Nephron (organoid): Measurements from ENCODE around the gene RITA1.

ENCODE experiments used
- H3K27ac Mint-ChIP-seq, 3 experiments: 2 replicates each; pipeline ENCODE4 v1.8.0; 2020; ENCODE audit warnings: mixed read lengths in 3 of 3, mild to moderate bottlenecking in 2 of 3, moderate library complexity in 1 of 3
- H3K27me3 Mint-ChIP-seq: 2 replicates; pipeline ENCODE4 v1.8.0; 2021; ENCODE audit warnings: low read depth, mild to moderate bottlenecking, moderate library complexity, mixed read lengths
- H3K36me3 Mint-ChIP-seq: 2 replicates; pipeline ENCODE4 v1.8.0; 2020; ENCODE audit warnings: low read depth, mixed read lengths
- H3K4me1 Mint-ChIP-seq: 2 replicates; pipeline ENCODE4 v1.8.0; 2020; ENCODE audit warnings: mixed read lengths
- H3K4me3 Mint-ChIP-seq, 3 experiments: 2 replicates each; pipeline ENCODE4 v1.8.0; 2020; ENCODE audit warnings: mild to moderate bottlenecking in 3 of 3, mixed read lengths in 3 of 3, moderate library complexity in 2 of 3
- H3K9me3 Mint-ChIP-seq: 2 replicates; pipeline ENCODE4 v1.8.0; 2020; ENCODE audit warnings: mixed read lengths
- CTCF ChIP-seq, 3 experiments: fragments of 200-600 bp; sonication (generic); IDR thresholded peaks; one replicate each; pipeline ENCODE4 v1.5.0; 2021; ENCODE audit warnings: antibody characterized with exemption in 3 of 3; ENCODE audit not compliant: unreplicated experiment in 3 of 3

Gene RITA1

GRCh38 chr12:113231235-113232088 is 45.9 kb downstream of the RITA1 start:
- no peaks in the 10 kb centered on the region for H3K27me3 Mint-ChIP-seq
- H3K27ac Mint-ChIP-seq, result peak overlapping the region in 2 of 3 experiments; percentile 28 to 84
- H3K36me3 Mint-ChIP-seq, result peaks cover 29% of the 10 kb centered on the region
- no peak overlapping the region for H3K4me3 Mint-ChIP-seq
- H3K4me1 Mint-ChIP-seq, result peaks cover 48% of the 10 kb centered on the region
- TF ChIP-seq CTCF (IDR thresholded peaks at IDR 0.05; ENCODE audit: unreplicated experiment in 3 of 3), result no peak
- no peaks in the 10 kb centered on the region for H3K9me3 Mint-ChIP-seq

GRCh38 chr12:113232089-113232839 is 46.7 kb downstream of the RITA1 start:
- H3K36me3 Mint-ChIP-seq, result peaks cover 28% of the 10 kb centered on the region
- no peaks in the 10 kb centered on the region for H3K27me3 Mint-ChIP-seq
- peaks cover 51% of the 10 kb centered on the region for H3K4me1 Mint-ChIP-seq
- H3K27ac Mint-ChIP-seq, result peak overlapping the region in 2 of 3 experiments; percentile 37 to 80
- no peak for TF ChIP-seq CTCF (IDR thresholded peaks at IDR 0.05; ENCODE audit: unreplicated experiment in 3 of 3)
- H3K9me3 Mint-ChIP-seq, result no peaks in the 10 kb centered on the region
- H3K4me3 Mint-ChIP-seq, result no peak overlapping the region

- Mint-ChIP-seq H3K4me3 (peak overlapping the region in 2 of 3 experiments; percentile 41 to 57), H3K9me3 (no peaks in the 10 kb centered on the region), H3K27me3 (no peaks in the 10 kb centered on the region), H3K4me1 (peaks cover 51% of the 10 kb centered on the region), H3K36me3 (peaks cover 24% of the 10 kb centered on the region), H3K27ac (peak overlapping the region in 2 of 3 experiments; percentile 37 to 80)
- TF ChIP-seq CTCF (IDR thresholded peaks at IDR 0.05; ENCODE audit: unreplicated experiment in 3 of 3), result no peak
Measured at GRCh38 chr12:113232840-113233585, 47.5 kb downstream of the RITA1 start.

- peaks cover 24% of the 10 kb centered on the region for H3K36me3 Mint-ChIP-seq
- peaks cover 51% of the 10 kb centered on the region for H3K4me1 Mint-ChIP-seq
- peak overlapping the region in 1 of 3 experiments; percentile 45 for H3K27ac Mint-ChIP-seq
- TF ChIP-seq CTCF (IDR thresholded peaks at IDR 0.05; ENCODE audit: unreplicated experiment in 3 of 3), result no peak
- no peak overlapping the region for H3K4me3 Mint-ChIP-seq
- no peaks in the 10 kb centered on the region for H3K9me3 Mint-ChIP-seq
- no peaks in the 10 kb centered on the region for H3K27me3 Mint-ChIP-seq
Measured at GRCh38 chr12:113233967-113234366, 48.4 kb downstream of the RITA1 start.

- Mint-ChIP-seq H3K36me3 (peaks cover 24% of the 10 kb centered on the region), H3K4me3 (no peak overlapping the region), H3K27ac (peak overlapping the region in 1 of 3 experiments; percentile 45), H3K4me1 (peaks cover 56% of the 10 kb centered on the region), H3K27me3 (no peaks in the 10 kb centered on the region), H3K9me3 (no peaks in the 10 kb centered on the region)
- no peak for TF ChIP-seq CTCF (IDR thresholded peaks at IDR 0.05; ENCODE audit: unreplicated experiment in 3 of 3)
Measured at GRCh38 chr12:113234483-113234882, 49.0 kb downstream of the RITA1 start.
